K562 (cell line): ENCODE data around the gene ALOX5. TPM values are rescaled to one million over a fixed set of nuclear protein-coding genes. Genes with fewer than 3 reads are reported as not detected.

Experiments
- BDP1 ChIP-seq: IDR thresholded peaks from 3 replicates; pipeline ENCODE4 v1.6.1; 2011; ENCODE audit not compliant: insufficient read length, insufficient read depth
- CEBPB ChIP-seq: fragments of 450-650 bp; IDR thresholded peaks from 2 replicates; pipeline ENCODE4 v1.6.1; 2016; ENCODE audit warnings: missing genetic modification characterization, missing compliant biosample characterization
- FOXJ3 ChIP-seq: sonication (generic); formaldehyde crosslinking; IDR thresholded peaks from 2 replicates; pipeline ENCODE4 v1.4.0; 2020; ENCODE audit warnings: mild to moderate bottlenecking, missing genetic modification reagents
- IRF1 ChIP-seq: sonication (generic); formaldehyde crosslinking; IDR thresholded peaks from 2 replicates; pipeline ENCODE4 v1.8.0; 2022; ENCODE audit warnings: missing genetic modification reagents, mild to moderate bottlenecking, borderline replicate concordance
- IRF9 ChIP-seq: fragments of 450-650 bp; IDR thresholded peaks from 2 replicates; pipeline ENCODE4 v1.6.1; 2016; ENCODE audit warnings: missing biosample characterization, missing genetic modification characterization
- KAT8 ChIP-seq: fragments of 450-650 bp; IDR thresholded peaks from 2 replicates; pipeline ENCODE4 v1.6.1; 2016; ENCODE audit warnings: low read depth, mild to moderate bottlenecking
- MIER1 ChIP-seq: fragments of 450-650 bp; IDR thresholded peaks from 2 replicates; pipeline ENCODE4 v1.6.1; 2016; ENCODE audit warnings: antibody characterized with exemption, mild to moderate bottlenecking, low read depth
- NR4A1 ChIP-seq, 2 experiments: fragments of 250-450 bp in 1 of 2; fragments of 450-650 bp in 1 of 2; sonication (Bioruptor Pico) in 1 of 2; IDR thresholded peaks; 2 replicates each; pipeline versions ENCODE4 v1.4.0 to v1.6.1; 2016 to 2020; ENCODE audit warnings: mild to moderate bottlenecking in 2 of 2, missing compliant biosample characterization in 1 of 2, missing genetic modification characterization in 1 of 2, moderate library complexity in 1 of 2
- PTTG1 ChIP-seq: fragments of 450-650 bp; IDR thresholded peaks from 2 replicates; pipeline ENCODE4 v1.6.1; 2016; ENCODE audit warnings: low read depth, mild to moderate bottlenecking, missing genetic modification characterization, missing compliant biosample characterization
- SMARCB1 ChIP-seq: IDR thresholded peaks from 2 replicates; pipeline ENCODE4 v1.6.1; 2011; ENCODE audit warnings: improper control_type of control experiment, low read depth; ENCODE audit not compliant: insufficient read length
- ZFPM2 ChIP-seq: fragments of 250-450 bp; sonication (Bioruptor Pico); IDR thresholded peaks from 2 replicates; pipeline ENCODE4 v1.5.1; 2022; ENCODE audit warnings: mild to moderate bottlenecking
- ZNF318 ChIP-seq, 2 experiments: fragments of 450-650 bp; IDR thresholded peaks; 2 replicates each; pipeline ENCODE4 v1.6.1; 2016; ENCODE audit warnings: mild to moderate bottlenecking in 2 of 2, borderline replicate concordance in 1 of 2, low read depth in 1 of 2, moderate library complexity in 1 of 2
- ZNF644 ChIP-seq: fragments of 200-800 bp; sonication (Bioruptor generic); IDR thresholded peaks from 2 replicates; pipeline ENCODE4 v1.6.1; 2016; ENCODE audit warnings: low read depth, missing genetic modification characterization, missing compliant biosample characterization
- ZNF740 ChIP-seq, 3 experiments: fragments of 200-800 bp in 1 of 3; sonication (Bioruptor generic) in 1 of 3; sonication (generic) in 1 of 3; formaldehyde crosslinking in 1 of 3; IDR thresholded peaks; 2 replicates each; pipeline versions ENCODE4 v1.6.1 to v1.8.0; 2016 to 2022; ENCODE audit warnings: mild to moderate bottlenecking in 2 of 3, missing compliant biosample characterization in 2 of 3, missing genetic modification characterization in 2 of 3, missing genetic modification reagents in 1 of 3
- polyA plus RNA-seq, 8 experiments: library from polyadenylated mRNA; depleted of rRNA in 4 of 8; stranded (reverse) in 5 of 8; unstranded in 3 of 8; fragments of >200 nt; fragmentation: Nextera tagmentation in 2 of 8; fragmentation: Illumina TruSeq in 1 of 8; extraction: Ambion mirVana in 2 of 8; extraction: Trizol in 1 of 8; gene quantifications; 2 replicates each; pipeline versions ENCODE4 v1.2.1 to v1.2.3, GENCODE V29; 2011 to 2014; ENCODE audit warnings: inconsistent platforms in 1 of 8, missing spikeins in 1 of 8
- total RNA-seq, 7 experiments: library from RNA; depleted of rRNA in 6 of 7; stranded (reverse); fragments of >200 nt in 6 of 7; fragmentation: Illumina TruSeq in 2 of 7; extraction: Trizol in 2 of 7; gene quantifications; 2 replicates each; pipeline versions ENCODE4 v1.2.1 to v1.2.3, GENCODE V29; 2011 to 2021; ENCODE audit warnings: low replicate concordance in 1 of 7

Gene ALOX5
- total and polyA plus RNA-seq, 9 of the 15 experiments (the other 6 are each of a cell fraction or from before 2014, with no cell fraction given): 0.10 to 2.4 (median 1.4) TPM

- TF ChIP-seq FOXJ3 (CRISPR knock-in tag): no peak
- TF ChIP-seq ZFPM2 (CRISPR knock-in tag): no peak
- no peak for TF ChIP-seq MIER1
- TF ChIP-seq BDP1: no peak
- TF ChIP-seq PTTG1 (tag): no peak
- TF ChIP-seq ZNF740 (CRISPR knock-in tag; IDR thresholded peaks at IDR 0.05): no peak
- TF ChIP-seq ZNF740 (tag; IDR thresholded peaks at IDR 0.05): no peak
- peak; percentile 73 for TF ChIP-seq CEBPB (tag)
- TF ChIP-seq IRF1 (CRISPR knock-in tag): no peak
- TF ChIP-seq ZNF318 (IDR thresholded peaks at IDR 0.05; ENCODE audit: borderline replicate concordance in 1 of 2, low read depth in 1 of 2): peak; percentile 21 to 84; a peak in 2 of 4 replicates
- 0 out of 2 replicates have a peak, but pooled peaks have one; percentile 35 for TF ChIP-seq NR4A1 (CRISPR knock-in tag; IDR thresholded peaks at IDR 0.05)
- no peak for TF ChIP-seq NR4A1 (tag; IDR thresholded peaks at IDR 0.05)
- TF ChIP-seq ZNF644 (tag): 0 out of 2 replicates have a peak, but pooled peaks have one; percentile 12
- TF ChIP-seq IRF9 (tag): no peak
- no peak for TF ChIP-seq KAT8
- TF ChIP-seq SMARCB1: no peak
Measured at GRCh38 chr10:45437587-45438465, 63.8 kb downstream of the ALOX5 start (continued).
